Upper lobe of right lung (tissue), 1 donor: ENCODE measurements around the gene ZNRD2. TPM values are rescaled to one million over a fixed set of nuclear protein-coding genes. Genes with fewer than 3 reads are reported as not detected.

Source experiments
- ATAC-seq: fragments of 200-7000 bp; cut with Tn5 transposase; one replicate; pipeline ENCODE4 v1.9.1; 2020; ENCODE audit warnings: mild to moderate bottlenecking, moderate library complexity
- DNase-seq: peaks from one replicate; pipeline ENCODE4 v3.0.0-alpha.2; 2020
- H3K27ac ChIP-seq: fragments of 200-600 bp; one replicate; pipeline ENCODE4 v1.8.0; 2022
- H3K27me3 ChIP-seq: fragments of 200-600 bp; one replicate; pipeline ENCODE4 v1.8.0; 2022; ENCODE audit warnings: mild to moderate bottlenecking
- H3K36me3 ChIP-seq: fragments of 200-600 bp; one replicate; pipeline ENCODE4 v1.8.0; 2022
- H3K4me1 ChIP-seq: fragments of 200-600 bp; one replicate; pipeline ENCODE4 v1.8.0; 2022
- H3K4me3 ChIP-seq: fragments of 200-600 bp; one replicate; pipeline ENCODE4 v1.8.0; 2022; ENCODE audit warnings: mild to moderate bottlenecking
- H3K9me3 ChIP-seq: fragments of 200-600 bp; one replicate; pipeline ENCODE4 v1.8.0; 2022
- CTCF ChIP-seq: fragments of 200-600 bp; IDR thresholded peaks from one replicate; pipeline ENCODE4 v1.8.0; 2022; ENCODE audit warnings: antibody characterized with exemption
- intact Hi-C: fragments of 100-400 bp; cut with DNase I; formaldehyde crosslinking; loops from one replicate; pipeline ENCODE4 v1.11.0; 2022
- total RNA-seq: library from RNA; stranded (reverse); fragmentation: NEBNext Ultra II Directional; extraction: Animal tissue kit (Norgen Biotek cat#: 25700); gene quantifications from one replicate; pipeline ENCODE4 v1.2.1, GENCODE V29; 2021
- donor health status: DM: no; HTN: yes; CAD: no; lungs with severe emphysema.

The ZNRD2 gene
- total RNA-seq, 1 donor from 2014 or later, result 24.0 TPM

- Histone ChIP-seq H3K9me3 (no peaks in the 10 kb centered on the region), H3K27ac (no peak overlapping the region), H3K4me3 (no peak overlapping the region), H3K36me3 (peaks cover 32% of the 10 kb centered on the region), H3K27me3 (no peaks in the 10 kb centered on the region), H3K4me1 (peaks cover 26% of the 10 kb centered on the region)
- TF ChIP-seq CTCF, result no peak
- no peak for DNase-seq
- no peak for ATAC-seq
- intact Hi-C loops, result no loop called here
These were observed 9.9 kb downstream of the ZNRD2 start for GRCh38 chr11:65580031-65580692.

- Histone ChIP-seq H3K9me3 (no peaks in the 10 kb centered on the region), H3K27ac (no peak overlapping the region), H3K4me3 (no peak overlapping the region), H3K4me1 (peaks cover 23% of the 10 kb centered on the region), H3K36me3 (peaks cover 37% of the 10 kb centered on the region), H3K27me3 (no peaks in the 10 kb centered on the region)
- intact Hi-C loops, result no loop called here
- ATAC-seq (no peak), DNase-seq (no peak)
- TF ChIP-seq CTCF, result no peak
These were observed 10.5 kb downstream of the ZNRD2 start for GRCh38 chr11:65580756-65581155.

GRCh38 chr11:65581928-65582327 lies 11.7 kb downstream of the ZNRD2 start:
- peaks cover 21% of the 10 kb centered on the region for H3K4me1 ChIP-seq
- no peak for DNase-seq
- intact Hi-C loops, result no loop called here
- no peak overlapping the region for H3K4me3 ChIP-seq
- H3K27me3 ChIP-seq, result no peaks in the 10 kb centered on the region
- H3K27ac ChIP-seq, result no peak overlapping the region
- H3K36me3 ChIP-seq, result peaks cover 37% of the 10 kb centered on the region
- H3K9me3 ChIP-seq, result no peaks in the 10 kb centered on the region
- TF ChIP-seq CTCF, result no peak
- no peak for ATAC-seq

GRCh38 chr11:65583589-65583988 lies 13.3 kb downstream of the ZNRD2 start:
- intact Hi-C loops, result no loop called here
- no peak for TF ChIP-seq CTCF
- no peak overlapping the region for H3K27ac ChIP-seq
- no peaks in the 10 kb centered on the region for H3K27me3 ChIP-seq
- ATAC-seq (no peak), DNase-seq (no peak)
- H3K36me3 ChIP-seq, result peaks cover 37% of the 10 kb centered on the region
- H3K4me3 ChIP-seq, result no peak overlapping the region
- peaks cover 17% of the 10 kb centered on the region for H3K4me1 ChIP-seq
- H3K9me3 ChIP-seq, result no peaks in the 10 kb centered on the region

- H3K4me3 ChIP-seq, result no peak overlapping the region
- ATAC-seq (no peak), DNase-seq (no peak)
- no peaks in the 10 kb centered on the region for H3K9me3 ChIP-seq
- no peaks in the 10 kb centered on the region for H3K27me3 ChIP-seq
- TF ChIP-seq CTCF, result no peak
- H3K36me3 ChIP-seq, result peaks cover 37% of the 10 kb centered on the region
- peaks cover 18% of the 10 kb centered on the region for H3K4me1 ChIP-seq
- intact Hi-C loops, result no loop called here
- H3K27ac ChIP-seq, result no peak overlapping the region
These were observed 13.8 kb downstream of the ZNRD2 start for GRCh38 chr11:65584106-65584505.

- peaks cover 36% of the 10 kb centered on the region for H3K36me3 ChIP-seq
These were observed 14.5 kb downstream of the ZNRD2 start for GRCh38 chr11:65584723-65585171.

More at GRCh38 chr11:65584723-65585171, 14.5 kb downstream of the ZNRD2 start:
- H3K9me3 ChIP-seq, result no peaks in the 10 kb centered on the region
- peaks cover 18% of the 10 kb centered on the region for H3K4me1 ChIP-seq
- H3K4me3 ChIP-seq, result no peak overlapping the region
- no peaks in the 10 kb centered on the region for H3K27me3 ChIP-seq
- intact Hi-C loops, result no loop called here
- DNase-seq (no peak), ATAC-seq (no peak)
- no peak overlapping the region for H3K27ac ChIP-seq
- TF ChIP-seq CTCF, result no peak
